ENCODE results near the gene WDR4.
A peak's percentile ranks its signal among the peaks of the same experiment; 100 is the strongest.

The WDR4 gene

GRCh38 chr21:42863504-42863870 lies 15.9 kb downstream of the WDR4 start:
- H3K36me3 Mint-ChIP-seq, result peaks cover 61 to 74% of the 10 kb centered on the region in 2 donors
- ATAC-seq (replicated peaks), result no peak

GRCh38 chr21:42862774-42863503 lies 16.4 kb downstream of the WDR4 start:
- H3K27ac Mint-ChIP-seq, result no peak overlapping the region
- no peak for ATAC-seq (replicated peaks)
- peaks cover 22 to 50% of the 10 kb centered on the region in 2 donors for H3K4me1 Mint-ChIP-seq

More at GRCh38 chr21:42863504-42863870, 15.9 kb downstream of the WDR4 start:
- Mint-ChIP-seq H3K4me3 (no peak overlapping the region), H3K27me3 (no peaks in the 10 kb centered on the region), H3K27ac (no peak overlapping the region), H3K4me1 (peaks cover 24 to 53% of the 10 kb centered on the region in 2 donors), H3K9me3 (no peaks in the 10 kb centered on the region)
- DNase-seq, result no peak

DNA sequence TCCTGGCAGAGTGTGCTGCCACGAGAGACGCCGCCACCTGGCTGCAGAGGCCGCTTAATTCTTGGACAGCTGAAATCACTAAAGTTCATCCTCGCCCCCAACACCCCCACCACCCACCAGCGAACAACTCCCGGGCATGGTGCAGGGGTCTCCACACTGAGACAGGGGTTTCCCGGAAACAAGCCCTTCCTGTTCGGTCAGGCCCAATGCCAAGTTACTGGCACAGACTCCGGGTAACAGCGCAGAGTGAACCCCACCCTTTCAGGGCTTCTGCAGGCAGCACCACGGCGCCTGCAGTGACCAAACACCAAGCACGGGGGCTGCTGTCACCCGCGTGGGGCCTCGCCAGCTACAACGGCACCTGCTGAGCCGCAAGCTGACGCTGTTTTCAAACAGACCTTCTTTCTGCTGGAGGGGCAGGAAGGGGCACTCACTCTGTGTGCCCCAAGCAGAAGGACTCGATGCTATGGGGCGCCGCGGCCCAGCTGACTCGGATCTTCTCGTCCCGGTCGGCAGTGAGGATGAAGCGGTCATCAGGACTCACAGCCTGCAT lies 17.4 kb downstream of the WDR4 start:
- H3K27me3 Mint-ChIP-seq, result no peaks in the 10 kb centered on the region
- DNase-seq, result no peak

More at GRCh38 chr21:42862774-42863503, 16.4 kb downstream of the WDR4 start:
- H3K27me3 Mint-ChIP-seq, result no peaks in the 10 kb centered on the region
- peaks cover 58 to 71% of the 10 kb centered on the region in 2 donors for H3K36me3 Mint-ChIP-seq
- no peaks in the 10 kb centered on the region for H3K9me3 Mint-ChIP-seq
- no peak overlapping the region for H3K4me3 Mint-ChIP-seq
- no peak for DNase-seq

DNA sequence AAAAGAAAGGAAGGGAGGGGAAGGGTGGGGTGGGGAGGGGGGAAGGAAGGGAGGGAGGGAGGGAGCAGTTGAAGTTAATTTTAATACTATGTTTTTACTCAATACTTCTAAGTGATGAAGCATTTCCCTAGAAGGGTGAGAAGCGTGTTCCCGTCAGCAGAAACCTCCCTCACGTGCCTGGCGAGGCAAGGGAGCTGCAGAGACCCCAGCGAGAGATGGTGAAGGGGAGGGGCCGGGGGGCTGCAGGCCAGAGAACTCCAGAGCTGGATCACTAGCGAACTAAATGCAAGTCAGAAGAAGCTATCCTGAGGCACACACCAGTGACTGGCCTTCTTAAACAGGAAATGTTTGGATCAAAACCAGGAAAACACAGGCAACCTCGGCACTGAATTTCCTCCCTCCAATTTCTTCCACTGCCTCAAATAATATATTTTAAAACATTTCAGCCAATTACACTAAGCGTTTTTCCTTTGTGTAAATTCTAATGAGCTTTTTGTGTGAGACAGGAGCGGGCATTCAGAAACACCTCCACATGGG lies 18.0 kb downstream of the WDR4 start:
- H3K36me3 Mint-ChIP-seq, result peaks cover 57 to 73% of the 10 kb centered on the region in 2 donors
- no peaks in the 10 kb centered on the region for H3K27me3 Mint-ChIP-seq
- no peak overlapping the region for H3K27ac Mint-ChIP-seq
- no peak overlapping the region for H3K4me3 Mint-ChIP-seq
- peaks cover 19 to 40% of the 10 kb centered on the region in 2 donors for H3K4me1 Mint-ChIP-seq
- no peak for ATAC-seq (replicated peaks)
- no peaks in the 10 kb centered on the region for H3K9me3 Mint-ChIP-seq
- no peak for DNase-seq

More for the DNA sequence above, 17.4 kb downstream of the WDR4 start:
- Mint-ChIP-seq H3K36me3 (peaks cover 59 to 73% of the 10 kb centered on the region in 2 donors), H3K9me3 (no peaks in the 10 kb centered on the region), H3K4me1 (peaks cover 22 to 45% of the 10 kb centered on the region in 2 donors), H3K27ac (no peak overlapping the region), H3K4me3 (no peak overlapping the region)
- no peak for ATAC-seq (replicated peaks)

DNA sequence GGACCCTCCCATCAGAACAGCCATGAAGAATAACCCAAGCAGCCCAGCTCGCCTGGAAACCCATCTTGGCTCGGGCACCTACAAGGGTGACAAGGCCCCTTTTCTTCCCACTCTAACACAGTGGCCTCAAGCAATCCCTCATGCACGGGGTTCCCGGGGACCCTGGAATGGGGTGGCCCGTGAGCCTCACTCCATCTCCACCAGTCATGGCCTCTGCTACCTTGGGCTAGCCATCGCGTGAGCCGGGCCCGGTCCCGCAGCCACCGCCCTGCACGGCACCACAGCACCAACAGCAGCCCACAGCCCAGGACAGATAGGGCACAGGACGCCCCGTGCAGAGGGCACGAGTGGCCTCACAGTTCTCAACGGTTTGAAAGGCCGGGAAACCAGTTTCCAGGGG lies 19.0 kb downstream of the WDR4 start:
- H3K36me3 Mint-ChIP-seq, result peaks cover 53 to 71% of the 10 kb centered on the region in 2 donors
- peaks cover 15 to 32% of the 10 kb centered on the region in 2 donors for H3K4me1 Mint-ChIP-seq
- H3K9me3 Mint-ChIP-seq, result no peaks in the 10 kb centered on the region
- ATAC-seq (replicated peaks) (no peak), DNase-seq (no peak)
- H3K4me3 Mint-ChIP-seq, result no peak overlapping the region
- H3K27ac Mint-ChIP-seq, result peak overlapping the region; percentile 37
- no peaks in the 10 kb centered on the region for H3K27me3 Mint-ChIP-seq

- Mint-ChIP-seq H3K9me3 (no peaks in the 10 kb centered on the region), H3K27ac (no peak overlapping the region), H3K4me3 (no peak overlapping the region), H3K4me1 (peaks cover 15 to 27% of the 10 kb centered on the region in 2 donors), H3K36me3 (peaks cover 51 to 67% of the 10 kb centered on the region in 2 donors), H3K27me3 (no peaks in the 10 kb centered on the region)
- no peak for DNase-seq
- no peak for ATAC-seq (replicated peaks)
These were observed 19.5 kb downstream of the WDR4 start for GRCh38 chr21:42859891-42860230.

DNA sequence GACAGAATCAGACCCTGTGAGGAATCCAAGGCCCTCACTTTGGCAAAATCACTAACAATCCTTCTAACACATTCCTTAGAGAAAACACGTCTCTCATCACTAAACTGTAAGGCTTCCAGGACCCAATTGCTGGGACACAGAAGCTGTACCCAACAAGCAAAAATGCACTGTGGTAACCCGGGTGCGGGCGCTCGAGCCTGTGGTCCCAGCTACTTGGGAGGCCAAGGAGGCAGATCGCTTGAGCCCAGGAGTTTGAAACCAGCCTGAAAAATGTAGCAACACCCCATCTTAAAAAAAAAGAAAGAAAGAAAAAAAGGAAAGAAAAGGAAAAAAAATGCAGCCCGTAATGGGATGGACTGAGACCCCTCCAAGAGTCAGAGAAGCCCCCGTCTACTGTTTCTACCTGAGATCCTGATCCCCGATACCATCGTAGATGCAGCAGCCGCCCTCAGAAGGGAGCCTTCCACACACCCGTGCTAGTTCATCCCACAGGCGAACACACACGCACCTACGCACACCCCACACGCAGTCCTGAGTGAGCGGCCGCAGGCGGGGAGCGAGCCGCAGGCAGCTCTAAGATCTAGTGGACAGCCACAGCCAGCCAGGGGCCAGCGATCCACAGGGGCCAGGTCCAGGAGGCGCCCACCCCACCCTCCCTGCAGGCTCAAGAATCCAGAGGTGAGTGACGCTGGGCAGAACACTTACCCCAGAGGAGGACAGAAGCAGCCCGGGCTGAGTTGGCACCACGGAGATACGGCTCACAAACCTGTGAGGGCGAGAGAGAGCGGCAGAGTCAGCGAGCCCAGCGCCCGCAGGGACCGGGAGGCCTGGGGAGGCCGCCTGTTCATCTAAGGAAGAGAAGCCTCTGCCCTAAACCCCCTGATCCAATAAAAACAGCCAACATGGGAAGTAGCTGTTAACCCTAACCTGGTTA lies 20.1 kb downstream of the WDR4 start:
- Mint-ChIP-seq H3K27ac (no peak overlapping the region), H3K4me1 (peaks cover 9 to 21% of the 10 kb centered on the region in 2 donors), H3K36me3 (peaks cover 50 to 67% of the 10 kb centered on the region in 2 donors), H3K9me3 (no peaks in the 10 kb centered on the region), H3K27me3 (no peaks in the 10 kb centered on the region), H3K4me3 (no peak overlapping the region)
- DNase-seq (no peak), ATAC-seq (replicated peaks) (no peak)

GRCh38 chr21:42858185-42858847 lies 21.0 kb downstream of the WDR4 start:
- Mint-ChIP-seq H3K27ac (no peak overlapping the region), H3K9me3 (no peaks in the 10 kb centered on the region), H3K4me3 (no peak overlapping the region), H3K36me3 (peaks cover 43 to 66% of the 10 kb centered on the region in 2 donors), H3K4me1 (peaks cover 8 to 20% of the 10 kb centered on the region in 2 donors), H3K27me3 (no peaks in the 10 kb centered on the region)
- DNase-seq (no peak), ATAC-seq (replicated peaks) (no peak)

DNA sequence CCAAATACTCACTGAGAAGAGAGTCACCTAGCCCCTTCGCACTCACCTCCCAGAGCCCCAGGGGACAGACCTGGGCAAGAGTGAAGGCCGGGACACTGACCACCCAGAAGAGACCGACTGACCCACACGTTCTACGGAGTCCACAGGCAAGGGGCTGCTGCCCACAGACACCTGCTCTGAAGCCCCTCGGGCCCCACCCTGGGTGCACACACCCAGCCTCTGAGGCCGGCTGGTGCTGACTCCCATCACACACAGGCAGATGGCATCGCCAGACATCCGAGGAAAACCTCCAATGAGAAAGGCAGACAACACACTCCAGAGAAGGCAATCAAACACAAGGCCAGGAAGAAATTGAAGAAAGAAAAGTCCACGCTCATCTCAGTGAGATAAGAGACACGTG lies 22.1 kb downstream of the WDR4 start:
- ATAC-seq (replicated peaks), result no peak
- Mint-ChIP-seq H3K9me3 (no peaks in the 10 kb centered on the region), H3K36me3 (peaks cover 42 to 61% of the 10 kb centered on the region in 2 donors), H3K27ac (no peak overlapping the region), H3K4me3 (no peak overlapping the region), H3K4me1 (peaks cover 2 to 11% of the 10 kb centered on the region in 2 donors), H3K27me3 (no peaks in the 10 kb centered on the region)
- no peak for DNase-seq

- ATAC-seq (replicated peaks) (no peak), DNase-seq (no peak)
- Mint-ChIP-seq H3K4me1 (peaks cover 4 to 16% of the 10 kb centered on the region in 2 donors), H3K36me3 (peaks cover 53 to 67% of the 10 kb centered on the region in 2 donors), H3K9me3 (no peaks in the 10 kb centered on the region), H3K27me3 (no peaks in the 10 kb centered on the region), H3K4me3 (no peak overlapping the region), H3K27ac (peak overlapping the region; percentile 65)
These were observed 23.4 kb downstream of the WDR4 start for GRCh38 chr21:42855937-42856335.

DNA sequence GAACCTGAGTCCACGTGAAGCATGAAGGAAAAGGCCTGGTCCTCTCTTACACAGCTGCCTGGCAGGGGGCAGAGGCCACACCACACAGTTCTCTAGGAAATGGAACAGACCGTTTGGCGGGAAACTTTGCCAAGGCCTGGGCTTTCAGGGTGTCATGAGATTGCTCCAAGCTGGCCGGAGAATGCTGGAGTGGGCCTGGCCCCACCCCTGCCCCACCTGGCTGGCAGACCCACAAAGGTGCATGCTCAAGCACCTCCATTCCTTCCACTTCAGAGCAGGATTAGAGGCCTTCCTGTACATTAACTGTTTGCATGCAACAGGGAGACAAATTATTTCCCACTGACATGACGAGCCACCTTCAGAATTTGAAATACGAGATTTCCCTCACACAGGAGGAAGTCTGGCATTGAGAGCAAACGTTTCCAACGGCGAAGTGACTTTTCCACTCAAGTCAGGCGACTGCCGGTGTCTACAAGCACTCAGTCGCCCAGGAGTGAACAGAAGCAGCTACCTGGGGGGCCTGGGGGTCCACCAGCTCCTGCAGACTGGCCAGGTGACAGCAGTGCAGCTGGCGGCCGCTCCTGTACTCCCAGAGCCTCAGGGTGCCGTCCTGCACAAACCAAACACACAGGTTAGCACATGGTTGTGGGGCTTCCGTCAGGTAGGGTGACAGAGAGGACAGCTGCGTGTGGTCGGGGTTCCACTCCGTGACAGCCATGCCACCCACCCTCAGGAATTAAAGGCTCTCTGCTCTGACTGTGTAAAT lies 24.0 kb downstream of the WDR4 start:
- Mint-ChIP-seq H3K4me1 (peaks cover 4 to 20% of the 10 kb centered on the region in 2 donors), H3K27ac (peak overlapping the region; percentile 65), H3K27me3 (no peaks in the 10 kb centered on the region), H3K36me3 (peaks cover 54 to 66% of the 10 kb centered on the region in 2 donors), H3K9me3 (no peaks in the 10 kb centered on the region), H3K4me3 (no peak overlapping the region)
- DNase-seq (no peak), ATAC-seq (replicated peaks) (no peak)

DNA sequence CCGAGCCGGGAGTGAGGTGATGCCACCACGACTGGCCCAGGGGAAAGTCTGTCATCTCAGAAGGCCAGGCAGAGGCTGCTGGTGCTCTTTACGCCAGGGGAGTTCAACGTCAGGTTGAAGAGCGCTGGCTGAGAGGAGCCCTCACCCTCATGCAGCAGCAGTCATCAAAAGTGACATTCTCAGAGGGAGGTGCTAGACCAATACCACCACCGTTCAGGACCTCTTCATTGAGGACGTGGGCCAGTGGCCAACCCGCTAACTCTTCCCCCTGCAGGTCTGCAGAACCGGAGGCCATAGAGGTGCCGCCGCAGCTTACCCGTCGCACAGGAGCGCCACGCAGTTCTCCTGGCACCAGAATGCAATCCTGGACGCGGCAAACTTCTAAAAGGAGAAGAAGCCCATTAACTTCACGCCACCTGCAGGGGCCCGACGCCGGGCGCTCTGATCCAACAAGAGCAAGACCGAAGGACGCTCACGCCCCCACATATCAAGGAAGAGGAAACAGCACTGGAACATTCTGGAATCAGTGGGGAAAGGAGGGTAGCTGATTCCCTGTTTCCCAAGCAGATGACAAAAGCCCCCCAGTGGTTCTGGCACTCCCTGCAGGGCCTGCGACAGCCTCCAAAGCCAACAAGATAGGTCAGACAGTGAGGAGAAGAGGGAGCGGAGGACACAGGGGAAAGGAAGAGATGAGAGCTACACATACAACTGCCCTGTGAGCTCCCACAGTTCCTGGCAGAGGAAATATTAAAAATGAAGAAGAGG lies 24.9 kb downstream of the WDR4 start:
- peak overlapping the region; percentile 20 for H3K27ac Mint-ChIP-seq
- H3K36me3 Mint-ChIP-seq, result peaks cover 61 to 73% of the 10 kb centered on the region in 2 donors
- H3K4me1 Mint-ChIP-seq, result peaks cover 6 to 30% of the 10 kb centered on the region in 2 donors
- no peaks in the 10 kb centered on the region for H3K27me3 Mint-ChIP-seq
- no peak for DNase-seq
- ATAC-seq (replicated peaks), result no peak
- no peak overlapping the region for H3K4me3 Mint-ChIP-seq
- no peaks in the 10 kb centered on the region for H3K9me3 Mint-ChIP-seq

DNA sequence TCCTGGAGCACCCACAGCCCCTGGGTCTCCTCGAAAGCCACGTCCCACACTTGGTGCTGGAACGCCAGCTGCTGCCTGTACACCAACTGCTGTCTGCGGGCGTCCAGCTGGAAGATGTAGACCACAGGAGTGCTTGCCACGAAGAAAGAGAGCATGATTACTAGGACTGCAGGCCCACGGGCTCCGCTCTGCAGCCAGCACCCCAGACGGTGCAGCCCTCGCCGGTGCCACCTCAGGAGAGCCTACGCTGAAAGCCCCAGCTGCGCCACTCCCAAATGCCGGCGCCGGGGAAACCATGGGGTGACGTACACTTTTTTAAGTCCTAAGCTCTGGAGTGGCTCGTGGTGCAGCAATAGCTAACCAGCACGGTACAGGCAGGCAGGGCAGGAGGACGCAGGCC lies 25.7 kb downstream of the WDR4 start:
- H3K27ac Mint-ChIP-seq, result no peak overlapping the region
- H3K4me3 Mint-ChIP-seq, result no peak overlapping the region
- DNase-seq, result no peak
- ATAC-seq (replicated peaks), result no peak
- peaks cover 65 to 73% of the 10 kb centered on the region in 2 donors for H3K36me3 Mint-ChIP-seq
- H3K27me3 Mint-ChIP-seq, result no peaks in the 10 kb centered on the region
- H3K4me1 Mint-ChIP-seq, result peaks cover 11 to 32% of the 10 kb centered on the region in 2 donors
- H3K9me3 Mint-ChIP-seq, result no peaks in the 10 kb centered on the region

Data from stimulated activated naive B cell treated with anti-CD40 and anti-IgM and Interleukin-4, amounts not matched to agents 10 μg/mL and 1 μg/mL and 100 μg/mL, for 72 hours (primary cell).